Right atrium auricular region (tissue), 2 donors: Measurements from ENCODE around the gene DEPP1. TPM values are rescaled to one million over a fixed set of nuclear protein-coding genes. Genes with fewer than 3 reads are reported as not detected.

Source experiments
- DNase-seq: peaks from one replicate; pipeline ENCODE4 v3.0.0-alpha.2; 2019; ENCODE audit warnings: low spot score
- H3K27ac ChIP-seq, 2 donors: fragments of 200-600 bp; sonication (generic); 1 replicate in 1 of 2; 2 replicates in 1 of 2; pipeline ENCODE4 v1.5.1; 2016 to 2019
- H3K27me3 ChIP-seq, 2 donors: fragments of 200-600 bp; sonication (generic); one replicate each; pipeline versions ENCODE4 v1.5.1 to v1.6.0; 2017 to 2019
- H3K36me3 ChIP-seq: fragments of 200-600 bp; sonication (generic); one replicate; pipeline ENCODE4 v1.5.1; 2016
- H3K4me1 ChIP-seq, 2 donors: fragments of 200-600 bp; sonication (generic); one replicate each; pipeline versions ENCODE4 v1.5.1 to v1.6.0; 2017 to 2019
- H3K4me3 ChIP-seq, 2 donors: fragments of 200-600 bp; sonication (generic); 1 replicate in 1 of 2; 2 replicates in 1 of 2; pipeline ENCODE4 v1.5.1; 2017 to 2019; ENCODE audit warnings: mild to moderate bottlenecking in 1 of 2, moderate library complexity in 1 of 2
- H3K9me3 ChIP-seq, 2 donors: fragments of 200-600 bp; sonication (generic); one replicate each; pipeline ENCODE4 v1.5.1; 2019
- total RNA-seq, 2 donors: library from RNA; depleted of rRNA; stranded (reverse); fragments of >200 nt; gene quantifications; one replicate each; pipeline ENCODE4 v1.1.0, GENCODE V29; 2016
- TF ChIP-seq, protein P1 (sequence below), 2 donors: fragments of 200-600 bp; sonication (generic); IDR thresholded peaks; one replicate each; pipeline ENCODE4 v1.5.1; 2019; ENCODE audit warnings: antibody characterized with exemption in 2 of 2

Gene DEPP1
- total RNA-seq, 2 donors from 2014 or later, result 68.8 to 143 TPM

DNA sequence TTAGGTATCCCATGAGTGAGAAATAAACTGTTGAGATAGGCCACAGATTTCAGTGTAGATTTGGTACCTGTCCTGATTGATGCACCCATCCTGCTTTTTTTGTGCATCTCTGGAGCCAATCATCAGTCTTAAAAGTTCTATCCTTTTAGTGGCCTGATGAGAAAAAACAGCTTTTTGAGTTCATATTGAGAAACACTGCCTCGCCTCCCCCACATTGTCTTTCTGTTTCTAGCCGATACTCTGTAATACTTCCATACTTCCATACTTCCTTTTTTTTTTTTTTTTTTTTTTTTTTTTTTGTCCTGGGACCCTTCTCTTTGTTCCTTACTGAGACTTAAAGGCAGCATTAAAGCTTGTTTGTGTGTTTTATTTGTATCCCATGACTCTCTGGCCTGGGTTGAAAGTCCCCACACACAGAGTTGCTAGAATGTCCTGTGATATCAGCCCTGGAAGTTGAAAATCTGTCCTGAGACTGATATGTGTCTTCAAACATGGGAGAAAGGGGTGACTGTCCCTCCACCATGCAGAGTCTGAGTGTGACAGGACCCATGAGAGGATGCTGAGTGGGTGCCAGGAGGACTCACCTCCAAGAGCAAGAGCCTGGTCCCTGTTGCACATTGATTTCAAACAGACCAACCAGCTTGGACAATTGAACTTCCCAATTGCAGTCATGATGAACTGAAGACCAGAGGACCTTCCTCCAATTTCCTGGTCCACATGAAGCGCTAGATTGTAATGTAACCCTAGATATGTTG lies 27.8 kb upstream of the DEPP1 start:
- Histone ChIP-seq H3K36me3 (peaks cover 18% of the 10 kb centered on the region), H3K4me3 (no peak overlapping the region), H3K27ac (no peak overlapping the region), H3K27me3 (no peaks in the 10 kb centered on the region), H3K4me1 (peaks cover 0 to 22% of the 10 kb centered on the region in 2 donors), H3K9me3 (no peaks in the 10 kb centered on the region)
- DNase-seq, result no peak
- TF ChIP-seq, protein P1, sequence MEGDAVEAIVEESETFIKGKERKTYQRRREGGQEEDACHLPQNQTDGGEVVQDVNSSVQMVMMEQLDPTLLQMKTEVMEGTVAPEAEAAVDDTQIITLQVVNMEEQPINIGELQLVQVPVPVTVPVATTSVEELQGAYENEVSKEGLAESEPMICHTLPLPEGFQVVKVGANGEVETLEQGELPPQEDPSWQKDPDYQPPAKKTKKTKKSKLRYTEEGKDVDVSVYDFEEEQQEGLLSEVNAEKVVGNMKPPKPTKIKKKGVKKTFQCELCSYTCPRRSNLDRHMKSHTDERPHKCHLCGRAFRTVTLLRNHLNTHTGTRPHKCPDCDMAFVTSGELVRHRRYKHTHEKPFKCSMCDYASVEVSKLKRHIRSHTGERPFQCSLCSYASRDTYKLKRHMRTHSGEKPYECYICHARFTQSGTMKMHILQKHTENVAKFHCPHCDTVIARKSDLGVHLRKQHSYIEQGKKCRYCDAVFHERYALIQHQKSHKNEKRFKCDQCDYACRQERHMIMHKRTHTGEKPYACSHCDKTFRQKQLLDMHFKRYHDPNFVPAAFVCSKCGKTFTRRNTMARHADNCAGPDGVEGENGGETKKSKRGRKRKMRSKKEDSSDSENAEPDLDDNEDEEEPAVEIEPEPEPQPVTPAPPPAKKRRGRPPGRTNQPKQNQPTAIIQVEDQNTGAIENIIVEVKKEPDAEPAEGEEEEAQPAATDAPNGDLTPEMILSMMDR (IDR thresholded peaks at IDR 0.05), result no peak

DNA sequence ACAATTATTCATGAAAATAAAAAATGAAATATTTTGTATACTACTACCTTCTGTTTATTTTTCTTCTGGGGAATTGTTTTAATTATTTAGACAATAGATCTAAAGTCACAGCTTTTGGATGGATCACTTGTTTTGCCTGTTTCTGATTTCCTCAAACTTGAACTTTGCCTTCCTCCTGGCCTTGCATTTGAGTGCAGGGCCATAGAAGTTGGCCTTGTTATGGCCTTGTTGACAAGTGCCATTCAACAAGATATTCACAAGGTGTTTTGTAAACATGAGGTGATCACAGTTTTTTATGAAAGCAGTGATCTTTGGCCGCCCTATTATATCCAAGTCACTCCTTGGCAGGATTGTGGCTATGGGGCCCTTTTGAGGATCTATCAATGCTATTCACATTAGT lies 26.7 kb upstream of the DEPP1 start:
- H3K9me3 ChIP-seq, result no peaks in the 10 kb centered on the region
- TF ChIP-seq, protein P1 (IDR thresholded peaks at IDR 0.05), result no peak
- H3K27me3 ChIP-seq, result no peaks in the 10 kb centered on the region
- peaks cover 0 to 27% of the 10 kb centered on the region in 2 donors for H3K4me1 ChIP-seq
- no peak overlapping the region for H3K4me3 ChIP-seq
- peaks cover 18% of the 10 kb centered on the region for H3K36me3 ChIP-seq
- no peak for DNase-seq
- H3K27ac ChIP-seq, result no peak overlapping the region

DNA sequence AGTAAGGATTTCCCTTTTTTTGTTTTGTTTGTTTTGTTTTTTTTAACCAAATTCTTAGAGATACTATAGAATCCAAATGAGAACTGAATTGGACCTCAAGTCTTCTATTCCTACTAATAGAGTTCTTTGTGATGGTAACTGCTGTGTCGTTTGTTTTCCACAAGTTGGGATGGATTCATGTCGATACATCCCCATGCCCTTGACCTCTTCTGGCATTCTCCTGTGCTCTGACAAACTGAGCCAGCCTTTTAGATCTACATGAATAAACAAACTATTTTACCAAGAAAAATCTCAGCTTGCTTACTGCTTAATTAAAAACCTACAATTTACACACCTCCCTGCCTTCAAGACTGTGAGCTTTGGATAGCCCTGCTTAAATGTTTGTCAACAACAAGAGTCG lies 26.1 kb upstream of the DEPP1 start:
- H3K27me3 ChIP-seq, result no peaks in the 10 kb centered on the region
- no peak for DNase-seq
- peaks cover 18% of the 10 kb centered on the region for H3K36me3 ChIP-seq
- H3K4me1 ChIP-seq, result peaks cover 0 to 33% of the 10 kb centered on the region in 2 donors
- H3K4me3 ChIP-seq, result no peak overlapping the region
- TF ChIP-seq, protein P1 (IDR thresholded peaks at IDR 0.05), result no peak
- H3K9me3 ChIP-seq, result no peaks in the 10 kb centered on the region
- no peak overlapping the region for H3K27ac ChIP-seq

DNA sequence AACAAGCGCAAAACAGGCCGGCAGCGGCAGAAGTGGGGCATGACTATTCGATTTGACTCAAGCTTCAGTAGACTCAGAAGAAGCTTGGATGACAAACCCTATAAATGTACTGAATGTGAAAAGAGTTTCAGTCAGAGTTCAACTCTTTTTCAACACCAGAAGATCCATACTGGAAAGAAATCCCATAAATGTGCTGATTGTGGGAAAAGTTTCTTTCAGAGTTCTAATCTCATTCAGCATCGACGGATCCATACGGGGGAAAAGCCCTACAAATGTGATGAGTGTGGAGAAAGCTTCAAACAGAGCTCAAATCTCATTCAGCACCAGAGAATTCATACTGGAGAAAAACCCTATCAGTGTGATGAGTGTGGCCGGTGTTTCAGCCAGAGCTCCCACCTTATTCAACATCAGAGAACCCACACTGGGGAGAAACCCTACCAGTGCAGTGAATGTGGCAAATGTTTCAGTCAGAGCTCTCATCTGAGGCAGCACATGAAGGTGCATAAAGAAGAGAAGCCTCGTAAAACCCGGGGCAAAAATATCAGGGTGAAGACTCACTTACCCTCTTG lies 24.9 kb upstream of the DEPP1 start:
- peaks cover 18% of the 10 kb centered on the region for H3K36me3 ChIP-seq
- DNase-seq, result no peak
- H3K9me3 ChIP-seq, result no peaks in the 10 kb centered on the region
- no peak overlapping the region for H3K4me3 ChIP-seq
- no peak overlapping the region for H3K27ac ChIP-seq
- peaks cover 0 to 39% of the 10 kb centered on the region in 2 donors for H3K4me1 ChIP-seq
- no peaks in the 10 kb centered on the region for H3K27me3 ChIP-seq
- TF ChIP-seq, protein P1 (IDR thresholded peaks at IDR 0.05), result no peak

DNA sequence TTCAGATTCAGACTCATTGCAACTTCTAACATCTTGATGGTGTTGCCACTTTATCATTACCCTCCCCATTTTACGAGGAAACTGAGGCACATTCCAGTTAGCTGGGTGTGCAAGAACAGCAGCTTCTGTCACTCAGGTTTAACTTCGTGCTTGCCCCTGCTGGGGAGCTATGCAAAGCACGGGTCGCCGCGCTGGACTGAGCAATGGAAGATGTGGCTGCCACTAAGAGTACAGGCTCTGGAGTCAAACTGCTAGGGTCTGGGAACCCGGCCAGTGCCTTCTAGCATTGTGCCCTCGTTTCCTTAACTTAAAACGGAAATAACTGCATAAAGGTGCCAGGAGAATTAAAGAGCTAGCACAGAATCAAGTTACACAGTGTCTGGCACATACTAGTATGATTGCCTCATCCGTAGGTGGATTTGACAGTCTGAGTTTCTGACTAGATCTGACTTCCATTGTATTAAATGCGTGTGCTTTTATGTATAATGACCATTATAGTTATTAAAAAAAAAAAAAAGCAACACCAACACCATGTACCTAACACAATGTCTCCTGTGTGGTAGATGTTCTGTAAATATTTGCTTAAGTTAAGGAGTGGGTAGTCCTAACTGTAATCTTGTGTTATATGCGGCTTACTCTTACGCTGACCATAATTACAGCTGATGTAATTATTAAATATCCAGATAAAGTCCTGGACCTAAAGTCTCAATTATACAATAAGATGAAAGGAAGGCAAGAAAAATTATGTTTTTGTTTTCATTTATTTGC lies 23.0 kb upstream of the DEPP1 start:
- peaks cover 0 to 52% of the 10 kb centered on the region in 2 donors for H3K4me1 ChIP-seq
- H3K4me3 ChIP-seq, result peak overlapping the region; percentile 61 to 64
- no peak for DNase-seq
- TF ChIP-seq, protein P1 (IDR thresholded peaks at IDR 0.05), result no peak
- H3K9me3 ChIP-seq, result no peaks in the 10 kb centered on the region
- no peaks in the 10 kb centered on the region for H3K27me3 ChIP-seq
- peak overlapping the region; percentile 92 to 96 for H3K27ac ChIP-seq
- peaks cover 18% of the 10 kb centered on the region for H3K36me3 ChIP-seq
